ENCODE data around the gene MORN1. TPM values are rescaled to one million over a fixed set of nuclear protein-coding genes. Genes with fewer than 3 reads are reported as not detected.

Gene MORN1
- total and polyA plus RNA-seq, 4 donors, result 5.2 to 23.9 (median 13.9) TPM

DNA sequence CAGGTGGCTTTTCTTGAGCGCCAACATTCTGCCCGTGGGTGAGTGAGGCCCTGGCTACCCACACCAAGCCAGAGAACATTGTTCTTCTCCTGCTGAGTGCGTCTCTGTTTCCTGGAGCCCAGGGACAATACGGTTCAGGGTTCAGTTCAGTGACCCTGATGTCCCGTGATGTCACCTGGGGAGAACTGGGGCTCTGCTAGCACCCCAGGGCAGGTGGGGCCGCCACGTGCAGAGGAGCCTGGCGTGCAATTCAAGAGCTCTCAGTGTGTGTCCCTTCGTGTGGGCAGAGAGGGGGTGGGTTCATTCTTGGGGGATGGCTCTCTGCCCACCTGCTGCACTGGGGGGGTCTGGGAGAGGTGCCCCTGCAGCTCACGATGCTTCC, 39.2 kb upstream of the MORN1 start:
- no peak for ATAC-seq (ENCODE audit: insufficient read depth, low FRiP score)
- Histone ChIP-seq H3K4me1 (ENCODE audit: control insufficient read depth in 5 of 5, insufficient read depth in 5 of 5, low read length in 5 of 5) (peaks cover 0 to 25% (median 0%) of the 10 kb centered on the region in 5 donors), H3K9ac (ENCODE audit: insufficient read depth in 1 of 2, low read length in 2 of 2) (no peak overlapping the region), H3K4me3 (no peak overlapping the region), H3K9me3 (ENCODE audit: control insufficient read depth in 4 of 4, insufficient read depth in 3 of 4, low read length in 3 of 4) (peaks cover 0 to 14% (median 0%) of the 10 kb centered on the region in 4 donors), H3K27ac (ENCODE audit: low read depth in 1 of 2, low read length in 1 of 2) (no peak overlapping the region), H3K27me3 (ENCODE audit: control insufficient read depth in 3 of 3, insufficient read depth in 3 of 3, low read length in 2 of 3) (peaks cover 0 to 15% (median 0%) of the 10 kb centered on the region in 3 donors), H3K36me3 (ENCODE audit: control insufficient read depth in 4 of 4, insufficient read depth in 4 of 4, low read length in 4 of 4) (no peaks in the 10 kb centered on the region)
- no peak for DNase-seq
- TF ChIP-seq, protein P1, sequence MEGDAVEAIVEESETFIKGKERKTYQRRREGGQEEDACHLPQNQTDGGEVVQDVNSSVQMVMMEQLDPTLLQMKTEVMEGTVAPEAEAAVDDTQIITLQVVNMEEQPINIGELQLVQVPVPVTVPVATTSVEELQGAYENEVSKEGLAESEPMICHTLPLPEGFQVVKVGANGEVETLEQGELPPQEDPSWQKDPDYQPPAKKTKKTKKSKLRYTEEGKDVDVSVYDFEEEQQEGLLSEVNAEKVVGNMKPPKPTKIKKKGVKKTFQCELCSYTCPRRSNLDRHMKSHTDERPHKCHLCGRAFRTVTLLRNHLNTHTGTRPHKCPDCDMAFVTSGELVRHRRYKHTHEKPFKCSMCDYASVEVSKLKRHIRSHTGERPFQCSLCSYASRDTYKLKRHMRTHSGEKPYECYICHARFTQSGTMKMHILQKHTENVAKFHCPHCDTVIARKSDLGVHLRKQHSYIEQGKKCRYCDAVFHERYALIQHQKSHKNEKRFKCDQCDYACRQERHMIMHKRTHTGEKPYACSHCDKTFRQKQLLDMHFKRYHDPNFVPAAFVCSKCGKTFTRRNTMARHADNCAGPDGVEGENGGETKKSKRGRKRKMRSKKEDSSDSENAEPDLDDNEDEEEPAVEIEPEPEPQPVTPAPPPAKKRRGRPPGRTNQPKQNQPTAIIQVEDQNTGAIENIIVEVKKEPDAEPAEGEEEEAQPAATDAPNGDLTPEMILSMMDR (IDR thresholded peaks at IDR 0.05; ENCODE audit: control extremely low read depth, extremely low read depth), result no peak
- 72 to 80% methylated on average over 10 of the region's 10 CpGs for WGBS, 2 donors

DNA sequence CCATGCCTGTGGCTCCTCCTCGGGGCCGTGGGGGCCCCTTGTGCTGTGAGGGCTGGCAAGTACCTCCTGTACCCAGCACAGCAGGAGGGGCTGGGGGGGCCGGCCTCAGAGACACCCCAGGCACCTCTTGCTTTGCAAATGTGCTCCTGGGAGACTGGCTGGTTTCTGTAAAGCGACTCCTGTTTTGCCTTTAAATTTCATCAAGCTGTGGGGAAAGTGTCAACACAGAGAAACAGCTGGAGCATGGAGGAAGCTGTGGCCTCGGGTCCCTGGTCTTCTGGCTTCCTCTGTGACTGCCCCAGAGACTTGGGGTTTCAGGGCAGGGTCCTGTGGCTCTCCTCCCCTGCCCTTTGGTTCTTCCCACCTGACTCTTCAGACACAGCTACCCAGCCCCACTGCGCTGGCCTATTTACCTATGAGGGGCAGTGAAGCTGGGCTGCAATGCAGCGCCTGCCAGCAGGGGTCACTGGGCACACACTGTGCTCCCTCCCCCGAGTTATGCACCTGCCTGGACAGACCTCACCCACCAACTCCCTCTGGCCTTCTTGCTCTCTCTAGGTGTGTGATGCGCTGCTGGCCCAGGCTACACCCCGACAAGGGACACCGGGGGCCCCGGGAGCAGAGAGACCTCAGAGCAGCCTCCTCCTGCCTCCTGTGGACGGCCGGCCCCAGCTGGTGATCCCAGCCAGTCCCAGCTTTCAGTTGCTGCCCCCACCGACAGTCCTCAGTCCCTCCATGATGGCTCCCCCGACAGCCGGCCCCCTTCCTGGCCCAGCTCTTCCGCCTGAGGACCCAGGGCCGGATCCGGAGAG, 38.6 kb upstream of the MORN1 start:
- H3K27ac ChIP-seq (ENCODE audit: low read depth in 1 of 2, low read length in 1 of 2), result no peak overlapping the region
- H3K4me1 ChIP-seq (ENCODE audit: control insufficient read depth in 5 of 5, insufficient read depth in 5 of 5, low read length in 5 of 5), result peaks cover 0 to 25% (median 0%) of the 10 kb centered on the region in 5 donors
- no peaks in the 10 kb centered on the region for H3K36me3 ChIP-seq (ENCODE audit: control insufficient read depth in 4 of 4, insufficient read depth in 4 of 4, low read length in 4 of 4)
- H3K4me3 ChIP-seq, result no peak overlapping the region
- H3K9me3 ChIP-seq (ENCODE audit: control insufficient read depth in 4 of 4, insufficient read depth in 3 of 4, low read length in 3 of 4), result peaks cover 0 to 14% (median 0%) of the 10 kb centered on the region in 4 donors
- ATAC-seq (ENCODE audit: insufficient read depth, low FRiP score) (no peak), DNase-seq (peak in 2 of 3 donors; percentile 42 to 81)
- TF ChIP-seq, protein P1 (IDR thresholded peaks at IDR 0.05; ENCODE audit: control extremely low read depth, extremely low read depth), result no peak
- H3K9ac ChIP-seq (ENCODE audit: insufficient read depth in 1 of 2, low read length in 2 of 2), result no peak overlapping the region
- 76 to 78% methylated on average over 20 of the region's 20 CpGs for WGBS, 2 donors
- peaks cover 0 to 18% (median 0%) of the 10 kb centered on the region in 3 donors for H3K27me3 ChIP-seq (ENCODE audit: control insufficient read depth in 3 of 3, insufficient read depth in 3 of 3, low read length in 2 of 3)

DNA sequence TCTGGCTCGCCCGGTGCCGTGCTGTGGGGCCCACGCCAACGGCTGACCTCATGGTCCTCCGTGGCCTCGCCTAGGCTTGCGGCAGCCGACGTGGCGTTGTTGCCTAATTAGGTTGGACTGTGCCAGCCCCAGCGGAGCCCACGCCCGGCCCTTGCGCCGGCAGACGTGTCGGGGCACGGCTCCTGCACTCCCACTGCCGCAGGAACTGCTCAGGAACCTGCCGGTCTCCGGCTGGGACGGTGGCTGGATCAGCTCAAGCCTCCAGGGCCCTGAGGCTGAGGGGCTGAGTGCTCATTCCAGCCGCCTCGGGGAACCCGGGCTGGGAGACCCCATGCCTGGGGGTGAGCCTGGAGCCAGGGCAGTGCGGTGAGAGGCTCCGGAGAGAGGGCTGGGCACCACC, 37.1 kb upstream of the MORN1 start:
- ATAC-seq (ENCODE audit: insufficient read depth, low FRiP score) (no peak), DNase-seq (no peak)
- TF ChIP-seq, protein P1 (IDR thresholded peaks at IDR 0.05; ENCODE audit: control extremely low read depth, extremely low read depth), result no peak
- Histone ChIP-seq H3K9me3 (ENCODE audit: control insufficient read depth in 4 of 4, insufficient read depth in 3 of 4, low read length in 3 of 4) (peaks cover 0 to 13% (median under 1%) of the 10 kb centered on the region in 4 donors), H3K27ac (ENCODE audit: low read depth in 1 of 2, low read length in 1 of 2) (no peak overlapping the region), H3K36me3 (ENCODE audit: control insufficient read depth in 4 of 4, insufficient read depth in 4 of 4, low read length in 4 of 4) (no peaks in the 10 kb centered on the region), H3K4me1 (ENCODE audit: control insufficient read depth in 5 of 5, insufficient read depth in 5 of 5, low read length in 5 of 5) (peaks cover 0 to 25% (median 0%) of the 10 kb centered on the region in 5 donors), H3K4me3 (no peak overlapping the region), H3K27me3 (ENCODE audit: control insufficient read depth in 3 of 3, insufficient read depth in 3 of 3, low read length in 2 of 3) (peaks cover 0 to 9% (median 0%) of the 10 kb centered on the region in 3 donors), H3K9ac (ENCODE audit: insufficient read depth in 1 of 2, low read length in 2 of 2) (no peak overlapping the region)
- WGBS, 2 donors, result 89 to 90% methylated on average over 27 to 28 of the region's 28 CpGs
